Activated CD4-positive, CD25-positive, alpha-beta regulatory T cell treated with anti-CD3 and anti-CD28 coated beads, Interleukin-2, amount 50 U/mL, for 24 hours (primary cell): ENCODE data around the gene OR4X1.
"Not testable (repeated sequence)": the region's sequence is repeated elsewhere in the genome, so short reads cannot be mapped to it uniquely, and the experiment has no call there.

ENCODE experiments used
- ATAC-seq, 2 donors: fragments of 150-1000 bp; cut with Tn5 transposase; one replicate each; pipeline ENCODE4 v1.10.0; 2021; ENCODE audit warnings: mild to moderate bottlenecking in 1 of 2, moderate library complexity in 1 of 2

Gene OR4X1

GRCh38 chr11:48263423-48263911 lies at the start of gene OR4X1:
OR4X1 (plus strand) TSS chr11:48263861; CDS start chr11:48263861, 0 bp downstream.
- no peak for ATAC-seq

GRCh38 chr11:48216510-48216909 lies 47.2 kb upstream of the OR4X1 start, which contains the start of gene OR4B1:
OR4B1 (plus strand) TSS chr11:48216810; CDS start chr11:48216810, 0 bp downstream.
- ATAC-seq, result no peak

GRCh38 chr11:48228761-48229160 lies 34.9 kb upstream of the OR4X1 start:
- ATAC-seq, result no peak

DNA sequence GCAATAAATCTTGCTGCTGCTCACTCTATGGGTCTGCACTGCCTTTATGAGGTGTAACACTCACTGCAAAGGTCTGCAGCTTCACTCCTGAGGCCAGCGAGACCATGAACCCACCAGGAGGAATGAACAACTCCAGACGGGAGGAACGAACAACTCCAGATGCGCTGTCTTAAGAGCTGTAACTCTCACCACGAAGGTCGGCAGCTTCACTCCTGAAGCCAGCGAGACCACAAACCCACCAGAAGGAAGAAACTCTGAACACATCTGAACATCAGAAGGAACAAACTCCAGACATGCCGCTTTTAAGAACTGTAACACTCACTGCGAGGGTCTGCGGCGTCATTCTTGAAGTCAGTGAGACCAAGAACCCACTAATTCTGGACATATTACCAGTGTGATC lies 33.6 kb upstream of the OR4X1 start:
- not testable (repeated sequence) for ATAC-seq

GRCh38 chr11:48237727-48238126 lies 25.9 kb upstream of the OR4X1 start:
- ATAC-seq, result no peak

DNA sequence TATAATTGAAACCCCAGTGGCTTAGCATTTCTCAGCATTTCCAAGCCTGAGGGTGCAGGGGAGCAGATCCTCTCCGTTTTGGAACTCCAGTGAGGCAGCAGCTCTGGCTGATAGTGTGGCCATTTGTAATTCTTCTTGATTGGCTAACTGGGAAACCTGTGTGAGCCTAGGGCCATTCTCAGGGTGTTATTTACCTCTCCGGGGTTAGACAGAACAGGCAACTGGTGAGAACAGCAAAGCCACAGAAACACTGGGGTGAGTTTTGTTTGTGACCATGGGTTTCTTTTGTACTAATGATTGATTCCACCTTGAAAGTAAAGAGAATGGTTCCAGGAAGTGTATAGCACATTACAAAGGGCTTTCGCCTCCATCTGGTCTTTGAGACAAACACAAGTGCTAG lies 21.2 kb upstream of the OR4X1 start:
- ATAC-seq, result no peak

- no peak for ATAC-seq
Measured at GRCh38 chr11:48244804-48245203, 18.9 kb upstream of the OR4X1 start, which contains the start of gene OR4X2. OR4X2 (plus strand) TSS chr11:48245104; CDS start chr11:48245104, 0 bp downstream.

- no peak for ATAC-seq
Measured at GRCh38 chr11:48248902-48249301, 14.8 kb upstream of the OR4X1 start.

DNA sequence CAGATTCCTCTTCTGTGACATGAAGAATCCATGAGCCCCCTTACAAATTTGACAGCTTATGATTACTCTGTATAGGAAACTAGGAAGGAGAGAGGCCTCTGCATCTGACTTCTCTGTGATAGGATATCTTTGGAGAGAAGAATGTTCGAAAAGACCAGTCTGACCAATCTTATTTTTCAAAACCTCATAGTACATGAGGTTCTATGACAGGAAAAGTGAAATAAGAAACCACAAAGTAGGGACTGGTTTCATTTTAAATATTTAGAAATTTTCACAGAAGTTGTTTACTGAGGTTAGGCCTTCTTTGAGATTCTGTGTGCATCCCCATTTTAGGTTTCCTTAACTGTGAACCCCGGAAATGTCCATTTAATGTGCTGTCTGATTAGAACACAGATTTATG lies 2.1 kb upstream of the OR4X1 start:
- ATAC-seq, result no peak

DNA sequence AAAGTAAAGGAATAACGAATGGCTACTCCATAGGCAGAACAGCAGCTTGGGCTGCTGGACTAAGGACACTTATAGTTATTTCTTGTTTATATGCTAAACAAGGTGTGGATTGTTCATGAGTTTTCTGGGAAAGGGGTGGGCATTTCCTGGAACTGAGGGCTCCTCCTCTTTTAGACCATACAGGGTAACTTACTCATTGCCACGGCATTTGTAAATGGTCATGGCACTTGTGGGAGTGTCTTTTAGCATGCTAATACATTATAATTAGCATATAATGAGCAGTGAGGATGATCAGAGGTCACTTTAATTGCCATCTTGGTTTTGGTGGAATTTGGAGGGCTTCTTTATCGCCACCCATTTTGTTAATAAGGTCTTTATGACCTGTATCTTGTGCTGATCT lies 7.0 kb downstream of the OR4X1 start:
- no peak for ATAC-seq

DNA sequence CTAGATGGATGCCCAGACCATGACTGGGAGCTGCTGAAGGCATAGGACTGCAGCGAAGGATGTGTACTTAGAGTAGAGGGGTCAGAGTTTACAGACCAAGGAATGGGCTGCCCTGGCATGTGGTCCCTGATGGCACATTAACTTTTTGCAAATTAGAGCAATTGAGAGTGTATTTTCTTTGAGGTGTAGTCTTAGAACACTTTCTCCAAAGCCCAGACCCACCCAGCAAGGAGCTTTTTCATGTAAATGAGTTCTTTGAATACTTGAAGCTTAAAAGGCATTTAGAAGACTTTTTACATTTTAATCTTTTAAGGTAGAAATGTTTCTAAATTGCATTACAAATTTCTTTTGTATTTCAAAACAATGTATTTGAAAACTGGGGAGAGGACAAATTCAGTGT lies 8.9 kb downstream of the OR4X1 start:
- no peak for ATAC-seq

GRCh38 chr11:48305923-48306322 lies 42.3 kb downstream of the OR4X1 start, which contains the start of gene OR4S1:
OR4S1 (plus strand) TSS chr11:48306223; CDS start chr11:48306223, 0 bp downstream.
- ATAC-seq, result no peak

- ATAC-seq, result peak; percentile 41 to 49
Measured at GRCh38 chr11:48307760-48308386, 44.2 kb downstream of the OR4X1 start.

- ATAC-seq, result not testable (repeated sequence)
Measured at GRCh38 chr11:48313590-48313989, 49.9 kb downstream of the OR4X1 start.
